Superior temporal gyrus (tissue), 1 donor: Measurements from ENCODE around the gene PEF1.

Experiments
- DNase-seq: peaks from one replicate; pipeline ENCODE4 v3.0.0-alpha.2; 2016; ENCODE audit errors: extremely low spot score

The PEF1 gene

GRCh38 chr1:31653717-31654473 lies 9.2 kb upstream of the PEF1 start:
- no peak for DNase-seq

GRCh38 chr1:31652891-31653499 lies 8.3 kb upstream of the PEF1 start:
- DNase-seq = no peak

DNA sequence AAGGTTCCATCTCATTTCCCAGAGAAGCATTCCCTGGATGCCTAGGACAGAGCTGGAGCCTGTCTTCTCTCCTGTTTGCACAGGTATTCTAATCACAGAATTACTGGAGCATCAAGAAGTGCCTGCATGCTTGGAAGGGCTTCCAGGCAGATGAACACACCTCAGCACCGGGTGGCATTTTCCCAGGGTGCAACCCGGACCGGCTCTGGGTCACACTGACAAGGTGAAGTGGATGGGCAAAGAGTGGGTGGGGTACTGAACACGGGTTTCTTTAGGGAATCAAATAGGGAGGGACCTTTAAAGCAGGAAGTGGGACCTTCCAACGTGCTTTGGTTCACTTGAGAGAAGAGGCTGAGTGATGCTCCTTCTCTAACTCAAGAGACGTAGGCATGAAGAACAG lies 7.1 kb upstream of the PEF1 start:
- DNase-seq = no peak

GRCh38 chr1:31651089-31651420 lies 6.4 kb upstream of the PEF1 start:
- no peak for DNase-seq

GRCh38 chr1:31650161-31651088 lies 5.7 kb upstream of the PEF1 start:
- no peak for DNase-seq

DNA sequence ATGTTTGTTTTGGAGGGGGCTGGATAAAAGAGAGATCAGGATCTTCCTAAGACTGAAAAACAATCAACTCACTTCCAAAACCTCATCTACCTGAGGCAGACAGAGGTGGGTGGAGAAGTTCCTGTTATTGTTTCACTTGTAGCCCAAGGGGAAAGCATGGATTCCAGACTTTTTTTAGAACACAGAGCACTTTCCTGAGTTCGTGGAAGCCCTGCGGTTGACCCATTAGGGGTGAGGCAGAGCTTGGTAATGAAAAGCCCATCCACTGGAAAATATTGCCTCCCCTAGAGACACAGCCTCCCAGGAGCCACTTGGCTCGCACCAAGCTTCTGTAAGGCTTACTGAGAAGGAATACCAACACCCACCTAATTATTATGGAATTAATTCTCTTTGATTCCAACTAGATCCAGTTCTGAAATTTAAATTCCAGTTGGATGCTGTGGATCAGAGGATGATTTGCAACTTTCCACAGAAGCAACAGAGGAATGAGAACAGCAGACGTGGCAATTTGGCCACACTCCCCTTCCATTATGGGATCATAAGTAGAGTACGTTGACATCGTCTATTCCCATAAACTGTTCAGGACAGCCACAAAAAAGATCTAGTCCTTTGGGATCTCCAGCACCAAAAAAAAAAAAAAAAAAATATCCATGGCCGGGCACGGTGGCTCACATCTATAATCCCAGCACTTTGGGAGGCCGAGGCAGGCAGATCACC lies 4.1 kb upstream of the PEF1 start:
- DNase-seq = no peak

DNA sequence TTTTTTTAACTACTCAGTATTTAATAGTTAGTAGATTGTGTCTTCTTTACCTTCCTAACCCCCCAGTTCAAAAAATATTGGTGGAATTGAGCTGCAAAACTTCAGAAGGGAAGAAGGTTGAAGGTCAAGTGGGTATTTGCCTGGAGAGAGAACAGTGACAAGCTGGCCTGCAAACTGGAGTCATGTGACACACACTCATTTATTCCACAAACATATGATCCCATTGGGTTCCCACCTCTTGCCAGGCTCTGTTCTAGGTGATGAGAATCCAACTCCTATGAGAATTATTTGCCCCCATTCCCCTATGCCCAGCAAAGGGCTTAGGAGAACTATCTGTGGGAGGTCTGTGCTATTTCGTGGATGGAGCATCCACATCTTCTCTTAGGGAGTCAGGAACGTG lies 3.5 kb upstream of the PEF1 start:
- no peak for DNase-seq

- no peak for DNase-seq
These were observed 2.4 kb upstream of the PEF1 start for GRCh38 chr1:31647106-31647505.

DNA sequence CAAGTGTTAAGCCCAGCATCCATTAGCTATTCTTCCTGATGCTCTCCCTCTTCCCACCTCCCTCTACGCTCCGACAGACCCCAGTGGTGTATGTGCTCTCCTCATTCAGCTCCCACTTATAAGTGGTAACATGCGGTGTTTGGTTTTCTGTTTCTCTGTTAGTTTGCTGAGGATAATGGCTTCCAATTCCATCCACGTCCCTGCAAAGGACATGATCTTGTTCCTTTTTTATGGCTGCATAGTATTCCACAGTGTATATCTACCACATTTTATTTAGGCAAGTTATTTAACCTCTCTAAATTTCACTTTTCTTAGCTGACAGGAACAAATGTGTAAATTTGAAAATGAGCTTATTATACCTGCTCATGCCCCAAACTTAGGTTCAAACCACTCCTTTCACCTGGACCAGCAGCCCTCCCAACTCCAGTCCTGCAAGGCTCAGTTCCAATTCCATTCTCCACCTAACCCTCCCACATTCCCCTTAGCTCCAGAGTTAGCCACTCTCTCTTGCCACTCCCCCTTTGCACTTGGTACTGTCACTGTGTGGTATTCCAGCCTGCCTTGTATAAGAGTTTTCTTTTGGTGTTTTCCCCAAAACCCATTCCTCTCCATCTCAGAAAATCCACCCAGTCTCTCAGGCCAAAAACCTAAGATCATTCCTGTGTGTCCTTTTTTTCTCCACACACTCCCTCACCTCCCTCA lies 1.7 kb upstream of the PEF1 start:
- DNase-seq = no peak

DNA sequence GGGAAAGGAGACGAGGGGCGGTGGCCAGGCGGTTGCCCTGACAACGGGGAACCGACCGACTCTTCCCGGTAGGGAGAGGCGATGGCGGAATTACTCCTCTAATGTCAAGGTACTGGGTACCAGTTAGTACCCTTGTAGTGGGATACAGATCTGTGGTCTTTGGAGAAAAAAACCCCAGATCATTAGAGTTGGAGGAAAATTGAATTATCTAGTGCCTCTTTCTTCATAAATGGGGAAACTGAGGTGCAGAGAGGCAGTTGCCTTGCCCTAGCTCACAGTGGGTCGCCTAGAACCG lies 545 bp upstream of the PEF1 start:
- DNase-seq = no peak

DNA sequence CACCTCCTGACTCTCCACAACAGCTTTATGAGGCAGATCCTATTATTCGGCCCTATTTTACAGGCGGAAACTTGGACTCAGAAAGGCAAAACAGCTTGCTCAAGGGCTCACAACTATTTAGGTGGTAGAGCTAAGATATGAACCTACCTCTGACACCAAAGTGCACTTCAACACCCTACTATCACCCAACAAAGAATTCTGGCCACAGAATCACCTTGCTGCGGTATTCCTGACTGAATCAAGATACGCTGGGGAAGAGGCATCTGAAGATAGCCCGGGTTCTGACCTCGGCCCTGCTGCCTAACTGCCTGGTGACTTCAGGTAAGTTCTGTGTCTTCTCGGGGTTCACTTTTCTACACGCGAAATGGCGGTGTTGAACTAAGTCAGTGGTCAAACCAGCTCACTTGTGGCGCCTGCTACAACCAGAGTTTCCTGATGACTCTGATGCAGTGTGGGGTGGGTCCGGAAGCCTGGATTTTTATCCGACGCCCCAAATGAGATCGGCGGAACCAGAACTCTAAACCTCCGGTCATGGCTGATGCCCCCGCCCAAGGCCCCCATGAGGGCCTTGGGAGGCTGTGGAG lies 608 bp downstream of the PEF1 start:
- no peak for DNase-seq

- no peak for DNase-seq
These were observed 1.8 kb downstream of the PEF1 start for GRCh38 chr1:31642897-31643296.

DNA sequence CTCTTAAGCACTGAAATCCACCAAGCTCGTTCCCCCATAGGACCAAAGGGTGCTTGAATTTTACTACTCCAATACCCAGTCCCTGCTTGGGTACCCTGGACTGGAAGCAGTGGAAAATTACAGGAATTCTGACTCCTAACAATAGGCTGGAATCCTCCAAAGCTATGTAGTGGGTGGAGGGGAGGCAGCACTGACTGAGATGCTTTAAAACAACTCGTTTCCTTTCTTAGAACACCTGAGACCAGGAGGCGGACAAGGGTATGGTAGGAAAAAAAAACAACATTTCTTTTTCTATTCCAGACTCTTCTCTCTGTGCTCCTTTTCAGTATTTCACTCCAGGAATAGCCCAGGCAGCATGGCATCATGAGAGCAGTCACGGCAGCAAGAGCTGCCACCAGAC lies 2.3 kb downstream of the PEF1 start:
- no peak for DNase-seq

GRCh38 chr1:31640964-31641363 lies 3.7 kb downstream of the PEF1 start:
- DNase-seq = no peak

DNA sequence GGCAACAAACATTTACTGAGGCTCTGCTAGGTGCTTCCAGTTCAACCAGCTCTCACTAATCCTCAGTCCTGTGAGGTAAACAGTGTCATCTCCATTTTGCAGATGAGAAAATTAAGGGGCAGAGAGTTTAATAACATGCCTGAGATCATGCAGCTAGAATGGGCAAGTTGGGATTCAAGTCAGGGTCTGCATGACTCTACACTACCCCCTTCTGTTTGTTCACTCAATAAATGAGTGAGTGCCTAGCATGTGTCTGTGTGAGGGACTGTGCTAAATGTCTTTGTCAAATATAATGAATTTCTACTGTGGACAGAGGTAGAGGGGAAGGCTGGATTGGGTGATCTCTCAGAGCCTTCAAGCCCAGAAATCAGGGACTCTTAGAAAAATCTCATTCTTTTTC lies 4.5 kb downstream of the PEF1 start:
- DNase-seq = no peak

GRCh38 chr1:31639543-31639942 lies 5.1 kb downstream of the PEF1 start:
- DNase-seq = no peak

DNA sequence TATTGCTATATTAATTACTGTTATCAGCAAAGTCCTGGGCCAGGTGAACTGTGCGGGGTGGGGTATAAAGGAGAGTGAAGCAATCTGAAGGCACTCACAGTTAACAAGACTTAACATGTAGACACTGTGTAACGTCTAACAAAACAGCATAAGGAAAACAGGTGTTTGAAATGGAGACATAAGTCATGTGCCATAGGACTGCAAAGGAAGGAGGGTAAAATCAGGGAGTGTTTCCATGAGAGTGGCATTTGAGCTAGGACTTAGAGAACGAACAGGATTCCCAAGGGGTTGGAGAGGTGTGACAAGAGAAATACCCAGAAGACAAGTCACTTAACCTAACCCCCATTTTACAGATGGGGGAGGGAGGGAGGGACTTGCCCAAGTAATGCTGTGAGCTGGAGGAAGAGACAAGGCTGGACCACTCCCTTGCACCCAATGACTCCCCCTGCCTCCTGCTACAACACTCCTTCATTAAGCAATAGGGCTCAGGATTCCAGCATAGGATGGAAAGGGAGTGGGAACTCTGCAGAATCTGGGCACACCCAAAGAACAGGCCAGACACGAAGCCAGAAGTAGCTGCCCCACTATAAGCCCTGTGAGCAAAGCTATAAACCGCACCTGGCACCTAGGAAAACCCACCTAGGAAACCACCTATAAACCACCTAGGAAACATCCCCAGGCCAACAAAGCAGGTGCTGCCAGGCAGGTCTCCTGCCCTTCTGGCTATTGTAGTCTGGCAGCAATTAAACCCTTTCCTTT lies 6.6 kb downstream of the PEF1 start:
- DNase-seq = no peak

GRCh38 chr1:31633117-31633516 lies 11.6 kb downstream of the PEF1 start:
- no peak for DNase-seq

DNA sequence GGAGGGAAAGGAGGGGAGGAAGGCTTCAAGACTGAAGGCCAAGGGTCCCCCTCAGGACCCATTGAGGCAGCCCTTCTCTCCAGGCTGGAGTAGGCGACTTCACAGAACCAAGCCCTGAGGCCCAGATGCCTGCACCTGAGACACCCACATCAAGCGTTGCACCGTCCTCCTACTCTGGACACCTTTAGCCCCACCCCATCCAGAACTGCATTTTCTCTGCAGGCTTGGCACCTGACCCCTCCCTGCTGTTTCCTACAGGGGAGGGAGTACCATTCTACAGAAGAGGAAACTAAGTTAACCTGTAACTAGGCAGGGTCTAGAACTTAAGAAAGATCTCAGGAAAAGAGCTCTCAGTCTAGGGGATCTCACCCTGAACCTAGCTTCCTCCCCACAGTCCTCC lies 12.0 kb downstream of the PEF1 start:
- no peak for DNase-seq

DNA sequence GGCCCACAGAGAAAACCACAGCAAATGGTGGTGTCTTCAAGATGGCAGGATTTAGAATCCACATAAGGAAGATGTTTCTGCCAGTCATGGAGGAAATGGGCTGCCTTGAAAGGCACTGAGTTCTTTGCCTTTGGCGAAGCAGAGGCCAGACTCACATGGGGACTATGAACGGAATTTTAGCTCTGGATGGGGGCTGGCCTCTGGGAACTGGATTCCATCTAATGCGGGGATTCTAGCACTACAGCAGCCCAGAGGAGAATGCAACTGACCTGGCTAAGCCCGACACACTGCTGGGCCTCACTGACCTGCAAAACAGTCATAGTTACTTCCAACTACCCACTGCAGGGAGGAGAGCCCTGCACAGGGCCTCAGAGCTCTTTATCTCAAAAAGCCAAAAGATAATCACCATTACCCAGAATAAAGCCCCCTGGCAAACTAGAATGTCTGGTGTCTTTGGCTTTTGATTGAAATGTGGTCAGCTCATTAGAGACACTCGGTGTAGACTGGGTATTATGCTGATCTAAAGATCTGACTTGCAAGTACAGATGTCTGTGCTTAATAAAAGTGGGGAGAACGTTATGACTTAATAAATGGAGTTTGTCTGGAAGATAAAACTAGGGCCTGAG lies 15.6 kb downstream of the PEF1 start:
- DNase-seq = no peak
